DMS114 treated with DMSO at 0.1 percent for 48 hours (cell line): ENCODE results near the gene COL8A1.
A peak's percentile ranks its signal among the peaks of the same experiment; 100 is the strongest.

Source experiments
- DNase-seq: peaks from one replicate; lab custom pipeline; 2025; ENCODE audit not compliant: unreplicated experiment; lab: John Stamatoyannopoulos, UW

The COL8A1 gene

GRCh38 chr3:99781761-99782160 lies 143.4 kb downstream of the COL8A1 start:
- no peak for DNase-seq

GRCh38 chr3:99783011-99783573 lies 144.7 kb downstream of the COL8A1 start:
- DNase-seq = no peak

GRCh38 chr3:99789011-99789721 lies 150.8 kb downstream of the COL8A1 start:
- peak; percentile 11 for DNase-seq

GRCh38 chr3:99794485-99794884 lies 156.1 kb downstream of the COL8A1 start:
- no peak for DNase-seq

- DNase-seq = no peak
These were observed 157.2 kb downstream of the COL8A1 start for GRCh38 chr3:99795573-99795972.

GRCh38 chr3:99799422-99799821 lies 161.0 kb downstream of the COL8A1 start:
- DNase-seq = no peak

GRCh38 chr3:99803297-99803696 lies 164.9 kb downstream of the COL8A1 start:
- no peak for DNase-seq

- DNase-seq = no peak
These were observed 166.8 kb downstream of the COL8A1 start for GRCh38 chr3:99805160-99805559.

GRCh38 chr3:99808163-99808794 lies 169.9 kb downstream of the COL8A1 start:
- DNase-seq = peak; percentile 44

- no peak for DNase-seq
These were observed 171.2 kb downstream of the COL8A1 start for GRCh38 chr3:99809565-99809964.

GRCh38 chr3:99810403-99810802 lies 172.0 kb downstream of the COL8A1 start:
- DNase-seq = no peak

GRCh38 chr3:99817047-99817436 lies 178.6 kb downstream of the COL8A1 start:
- DNase-seq = no peak

- DNase-seq = peak; percentile 85
These were observed 179.2 kb downstream of the COL8A1 start, which contains the start of gene CMSS1 for GRCh38 chr3:99817437-99818240. Gene CMSS1, plus strand, starts transcription at chr3:99817862.

GRCh38 chr3:99818818-99819217 lies 180.4 kb downstream of the COL8A1 start:
- DNase-seq = no peak

- no peak for DNase-seq
These were observed 185.6 kb downstream of the COL8A1 start for GRCh38 chr3:99823723-99824711.

GRCh38 chr3:99825004-99825640 lies 186.7 kb downstream of the COL8A1 start:
- no peak for DNase-seq

- DNase-seq = no peak
These were observed 191.4 kb downstream of the COL8A1 start for GRCh38 chr3:99829844-99830243.

GRCh38 chr3:99833617-99834205 lies 195.3 kb downstream of the COL8A1 start:
- no peak for DNase-seq

GRCh38 chr3:99834211-99834957 lies 196.0 kb downstream of the COL8A1 start:
- DNase-seq = no peak
